ENCODE results near the gene ACR.

ACR gene

DNA sequence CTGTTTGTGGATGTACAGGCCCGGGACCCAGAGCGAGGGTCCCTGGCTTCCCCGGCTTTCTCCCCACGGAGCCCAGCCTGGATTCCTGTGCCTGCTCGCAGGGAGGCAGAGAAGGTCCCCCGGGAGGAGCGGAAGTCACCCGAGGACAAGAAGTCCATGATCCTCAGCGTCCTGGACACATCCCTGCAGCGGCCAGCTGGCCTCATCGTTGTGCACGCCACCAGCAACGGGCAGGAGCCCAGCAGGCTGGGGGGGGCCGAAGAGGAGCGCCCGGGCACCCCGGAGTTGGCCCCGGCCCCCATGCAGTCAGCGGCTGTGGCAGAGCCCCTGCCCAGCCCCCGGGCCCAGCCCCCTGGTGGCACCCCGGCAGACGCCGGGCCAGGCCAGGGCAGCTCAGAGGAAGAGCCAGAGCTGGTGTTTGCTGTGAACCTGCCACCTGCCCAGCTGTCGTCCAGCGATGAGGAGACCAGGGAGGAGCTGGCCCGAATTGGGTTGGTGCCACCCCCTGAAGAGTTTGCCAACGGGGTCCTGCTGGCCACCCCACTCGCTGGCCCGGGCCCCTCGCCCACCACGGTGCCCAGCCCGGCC is 16.7 kb upstream of the ACR start:
- H3K27ac ChIP-seq = no peak overlapping the region
- no peaks in the 10 kb centered on the region for H3K4me1 ChIP-seq (ENCODE audit: control insufficient read depth in 1 of 2, insufficient read depth in 1 of 2, low read depth in 1 of 2, low read length in 1 of 2)
- H3K27me3 ChIP-seq = no peaks in the 10 kb centered on the region
- no peaks in the 10 kb centered on the region for H3K9me3 ChIP-seq
- TF ChIP-seq, protein P1, sequence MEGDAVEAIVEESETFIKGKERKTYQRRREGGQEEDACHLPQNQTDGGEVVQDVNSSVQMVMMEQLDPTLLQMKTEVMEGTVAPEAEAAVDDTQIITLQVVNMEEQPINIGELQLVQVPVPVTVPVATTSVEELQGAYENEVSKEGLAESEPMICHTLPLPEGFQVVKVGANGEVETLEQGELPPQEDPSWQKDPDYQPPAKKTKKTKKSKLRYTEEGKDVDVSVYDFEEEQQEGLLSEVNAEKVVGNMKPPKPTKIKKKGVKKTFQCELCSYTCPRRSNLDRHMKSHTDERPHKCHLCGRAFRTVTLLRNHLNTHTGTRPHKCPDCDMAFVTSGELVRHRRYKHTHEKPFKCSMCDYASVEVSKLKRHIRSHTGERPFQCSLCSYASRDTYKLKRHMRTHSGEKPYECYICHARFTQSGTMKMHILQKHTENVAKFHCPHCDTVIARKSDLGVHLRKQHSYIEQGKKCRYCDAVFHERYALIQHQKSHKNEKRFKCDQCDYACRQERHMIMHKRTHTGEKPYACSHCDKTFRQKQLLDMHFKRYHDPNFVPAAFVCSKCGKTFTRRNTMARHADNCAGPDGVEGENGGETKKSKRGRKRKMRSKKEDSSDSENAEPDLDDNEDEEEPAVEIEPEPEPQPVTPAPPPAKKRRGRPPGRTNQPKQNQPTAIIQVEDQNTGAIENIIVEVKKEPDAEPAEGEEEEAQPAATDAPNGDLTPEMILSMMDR (IDR thresholded peaks at IDR 0.05) = no peak
- no peaks in the 10 kb centered on the region for H3K36me3 ChIP-seq
- H3K4me3 ChIP-seq (ENCODE audit: low read depth in 1 of 2, low read length in 1 of 2) = no peak overlapping the region

DNA sequence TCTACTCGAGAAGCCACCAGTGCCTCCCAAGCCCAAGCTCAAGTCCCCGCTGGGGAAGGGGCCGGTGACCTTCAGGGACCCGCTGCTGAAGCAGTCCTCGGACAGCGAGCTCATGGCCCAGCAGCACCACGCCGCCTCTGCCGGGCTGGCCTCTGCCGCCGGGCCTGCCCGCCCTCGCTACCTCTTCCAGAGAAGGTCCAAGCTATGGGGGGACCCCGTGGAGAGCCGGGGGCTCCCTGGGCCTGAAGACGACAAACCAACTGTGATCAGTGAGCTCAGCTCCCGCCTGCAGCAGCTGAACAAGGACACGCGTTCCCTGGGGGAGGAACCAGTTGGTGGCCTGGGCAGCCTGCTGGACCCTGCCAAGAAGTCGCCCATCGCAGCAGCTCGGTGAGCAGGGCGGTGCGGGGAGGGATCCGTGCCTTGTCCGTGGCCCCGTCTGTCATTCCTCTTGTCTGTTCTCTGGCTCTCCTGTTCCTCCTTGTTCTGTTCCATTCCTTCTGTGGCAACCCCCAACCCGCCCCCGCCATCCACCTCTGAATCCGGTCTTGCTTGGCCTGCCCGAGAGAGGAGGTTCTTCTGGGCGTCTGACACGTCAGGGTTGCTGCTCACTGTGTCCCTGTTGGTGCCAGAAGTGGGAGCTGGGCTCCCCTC is 15.8 kb upstream of the ACR start:
- H3K27me3 ChIP-seq = no peaks in the 10 kb centered on the region
- no peaks in the 10 kb centered on the region for H3K9me3 ChIP-seq
- no peaks in the 10 kb centered on the region for H3K36me3 ChIP-seq
- TF ChIP-seq, protein P1 (IDR thresholded peaks at IDR 0.05) = no peak
- no peak overlapping the region for H3K27ac ChIP-seq
- no peaks in the 10 kb centered on the region for H3K4me1 ChIP-seq (ENCODE audit: control insufficient read depth in 1 of 2, insufficient read depth in 1 of 2, low read depth in 1 of 2, low read length in 1 of 2)
- H3K4me3 ChIP-seq (ENCODE audit: low read depth in 1 of 2, low read length in 1 of 2) = no peak overlapping the region

DNA sequence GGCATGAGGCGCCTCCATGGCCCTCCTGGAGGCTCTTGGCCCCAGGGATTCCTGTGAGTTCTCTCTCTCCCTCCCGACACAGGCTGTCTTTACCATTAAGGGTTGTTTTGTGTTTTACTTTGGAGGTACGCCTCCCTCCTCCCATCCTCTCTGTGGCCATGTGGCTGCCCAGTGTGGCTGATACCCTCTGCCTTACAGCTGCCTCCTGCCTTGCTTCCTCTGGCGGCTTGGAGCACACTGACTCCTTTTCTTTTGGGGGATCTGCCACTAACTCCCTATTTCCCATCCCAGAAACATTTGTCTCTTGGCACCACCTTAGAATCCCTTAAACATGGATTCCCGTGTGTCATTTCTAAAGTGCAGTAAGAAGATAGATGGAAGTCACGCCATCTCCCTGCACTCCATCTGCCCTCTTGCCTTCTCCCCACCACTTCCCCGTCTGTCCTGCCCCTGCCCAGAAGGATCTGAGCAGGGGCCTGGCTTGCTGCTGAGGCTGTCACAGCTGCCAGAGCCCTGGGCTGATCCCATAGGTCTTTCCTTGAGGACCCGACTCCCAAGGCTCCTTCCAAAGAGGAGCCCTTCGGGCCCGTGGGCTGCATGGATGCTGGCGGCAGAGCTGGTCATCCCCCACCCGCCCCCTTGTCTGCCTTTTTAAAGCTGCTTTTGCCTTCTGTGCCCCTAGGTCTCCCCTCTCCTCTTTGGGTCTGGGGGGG is 15.1 kb upstream of the ACR start:
- H3K27me3 ChIP-seq = no peaks in the 10 kb centered on the region
- H3K27ac ChIP-seq = no peak overlapping the region
- H3K4me3 ChIP-seq (ENCODE audit: low read depth in 1 of 2, low read length in 1 of 2) = no peak overlapping the region
- no peaks in the 10 kb centered on the region for H3K36me3 ChIP-seq
- no peaks in the 10 kb centered on the region for H3K9me3 ChIP-seq
- TF ChIP-seq, protein P1 (IDR thresholded peaks at IDR 0.05) = no peak
- H3K4me1 ChIP-seq (ENCODE audit: control insufficient read depth in 1 of 2, insufficient read depth in 1 of 2, low read depth in 1 of 2, low read length in 1 of 2) = no peaks in the 10 kb centered on the region

DNA sequence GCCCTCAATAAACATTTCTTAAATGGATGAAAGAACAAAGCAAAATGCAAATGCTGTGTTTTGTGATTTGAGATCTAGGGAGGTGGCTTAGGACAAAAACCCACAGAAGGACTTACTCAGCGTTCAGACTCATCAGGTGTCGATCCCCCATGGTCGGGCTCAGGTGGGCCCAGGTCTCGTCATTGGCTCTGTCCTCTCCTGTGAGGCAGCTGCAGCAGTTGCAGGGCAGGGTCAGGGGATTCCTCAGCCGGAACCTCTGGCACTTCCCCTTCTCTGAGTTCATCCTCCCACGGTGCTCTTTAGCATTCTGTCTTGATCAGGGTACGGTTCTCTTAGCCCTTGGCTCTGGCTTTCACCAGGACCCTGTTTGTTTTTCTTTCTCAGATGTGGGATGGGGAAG is 14.0 kb upstream of the ACR start:
- no peak overlapping the region for H3K27ac ChIP-seq
- no peaks in the 10 kb centered on the region for H3K27me3 ChIP-seq
- TF ChIP-seq, protein P1 (IDR thresholded peaks at IDR 0.05) = no peak
- H3K36me3 ChIP-seq = no peaks in the 10 kb centered on the region
- H3K4me3 ChIP-seq (ENCODE audit: low read depth in 1 of 2, low read length in 1 of 2) = no peak overlapping the region
- no peaks in the 10 kb centered on the region for H3K9me3 ChIP-seq
- no peaks in the 10 kb centered on the region for H3K4me1 ChIP-seq (ENCODE audit: control insufficient read depth in 1 of 2, insufficient read depth in 1 of 2, low read depth in 1 of 2, low read length in 1 of 2)

DNA sequence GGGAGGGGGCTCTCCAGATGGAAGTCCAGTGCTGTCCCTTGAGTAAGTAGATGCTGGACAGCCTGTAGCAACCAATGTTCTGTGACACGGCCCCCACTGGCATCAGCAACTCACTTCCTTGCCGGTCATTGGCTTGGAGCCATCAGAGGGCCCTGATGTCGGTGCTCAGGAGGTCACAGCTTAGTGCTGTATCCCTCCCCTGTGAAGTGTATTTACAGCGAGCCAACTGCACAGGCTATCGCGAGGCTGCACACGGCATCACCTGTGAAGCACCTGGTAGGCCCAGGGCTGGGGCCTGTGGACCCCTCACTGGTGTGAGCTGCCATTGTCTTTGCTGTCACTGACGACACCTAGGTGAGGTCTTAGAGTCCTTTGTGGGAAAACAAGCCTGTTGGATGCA is 13.4 kb upstream of the ACR start:
- Histone ChIP-seq H3K4me1 (ENCODE audit: control insufficient read depth in 1 of 2, insufficient read depth in 1 of 2, low read depth in 1 of 2, low read length in 1 of 2) (no peaks in the 10 kb centered on the region), H3K27me3 (no peaks in the 10 kb centered on the region), H3K27ac (no peak overlapping the region), H3K4me3 (ENCODE audit: low read depth in 1 of 2, low read length in 1 of 2) (no peak overlapping the region), H3K36me3 (no peaks in the 10 kb centered on the region), H3K9me3 (no peaks in the 10 kb centered on the region)
- TF ChIP-seq, protein P1 (IDR thresholded peaks at IDR 0.05) = no peak

Data from neutrophil (primary cell).